NCI-H526 (cell line): ENCODE measurements around the gene PLEKHN1.
A peak's percentile ranks its signal among the peaks of the same experiment; 100 is the strongest.
"Not testable (repeated sequence)": the region's sequence is repeated elsewhere in the genome, so short reads cannot be mapped to it uniquely, and the experiment has no call there.

Experiments
- DNase-seq, 2 experiments: peaks; one replicate each; lab custom pipeline; 2025; lab: John Stamatoyannopoulos, UW

The PLEKHN1 gene

DNA sequence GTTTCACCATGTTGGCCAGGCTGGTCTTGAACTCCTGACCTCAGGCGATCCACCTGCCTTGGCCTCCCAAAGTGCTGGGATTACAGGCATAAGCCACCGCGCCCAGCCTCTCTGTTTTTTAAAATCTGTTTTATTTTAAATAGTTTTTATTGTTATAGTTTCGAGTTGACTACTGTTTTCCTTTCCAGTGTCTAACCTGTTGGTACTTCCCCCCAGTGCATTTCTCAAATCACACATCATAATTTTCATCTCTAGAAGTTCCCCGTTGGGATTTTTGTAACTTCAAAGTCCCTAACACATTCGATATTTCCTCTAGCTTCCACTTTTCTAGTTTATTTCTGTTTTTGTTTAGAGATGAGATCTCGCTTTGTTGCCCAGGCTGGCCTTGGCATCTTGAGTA lies 26.1 kb downstream of the PLEKHN1 start:
- no peak for DNase-seq

DNA sequence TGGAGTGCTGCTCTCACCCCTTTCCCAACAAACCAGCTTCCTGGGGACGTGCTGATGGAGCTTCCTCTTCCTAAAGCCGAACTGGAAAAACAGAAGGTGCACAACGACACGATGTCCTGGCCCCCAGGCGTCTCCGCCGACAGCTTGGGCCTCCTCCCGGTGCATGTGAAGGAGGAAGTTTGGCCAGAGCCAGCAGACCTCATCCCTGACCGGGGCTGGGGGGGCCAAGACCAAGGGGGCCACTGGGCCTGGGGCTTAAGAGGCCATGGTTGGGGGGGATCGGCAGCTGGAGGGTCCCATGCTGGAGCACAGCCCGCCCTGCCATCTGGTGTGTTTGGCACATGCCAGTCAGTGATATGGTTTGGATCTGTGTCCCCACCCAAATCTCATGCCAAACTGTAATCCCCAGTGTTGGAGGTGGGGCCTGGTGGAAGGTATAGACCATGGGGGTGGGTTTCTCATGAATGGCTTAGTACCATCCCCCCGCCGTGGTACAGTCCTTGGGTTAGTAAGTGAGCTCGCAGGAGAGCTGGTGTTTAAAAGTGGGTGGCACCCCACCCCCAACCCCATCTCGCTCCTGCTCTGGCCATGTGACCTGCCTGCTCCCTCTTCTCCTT lies 27.2 kb downstream of the PLEKHN1 start:
- DNase-seq, result no peak

DNA sequence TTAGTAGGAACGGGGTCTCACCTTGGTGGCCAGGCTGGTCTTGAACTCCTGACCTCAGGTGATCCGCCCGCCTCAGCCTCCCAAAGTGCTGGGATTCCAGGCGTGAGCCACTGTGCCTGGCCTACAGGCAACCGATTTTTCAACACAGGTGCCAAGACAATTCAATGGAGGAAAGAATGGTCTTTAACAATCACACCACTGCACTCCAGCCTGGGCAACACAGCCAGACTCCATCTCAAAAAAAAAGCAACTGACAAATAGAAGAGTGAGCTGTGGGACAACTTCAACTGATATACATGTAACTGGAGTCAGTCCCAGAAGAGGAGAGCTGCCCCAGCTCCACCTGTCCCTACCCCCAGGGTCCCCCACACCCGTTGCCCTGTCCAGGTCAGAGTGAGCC lies 28.3 kb downstream of the PLEKHN1 start:
- DNase-seq, result not testable (repeated sequence)

DNA sequence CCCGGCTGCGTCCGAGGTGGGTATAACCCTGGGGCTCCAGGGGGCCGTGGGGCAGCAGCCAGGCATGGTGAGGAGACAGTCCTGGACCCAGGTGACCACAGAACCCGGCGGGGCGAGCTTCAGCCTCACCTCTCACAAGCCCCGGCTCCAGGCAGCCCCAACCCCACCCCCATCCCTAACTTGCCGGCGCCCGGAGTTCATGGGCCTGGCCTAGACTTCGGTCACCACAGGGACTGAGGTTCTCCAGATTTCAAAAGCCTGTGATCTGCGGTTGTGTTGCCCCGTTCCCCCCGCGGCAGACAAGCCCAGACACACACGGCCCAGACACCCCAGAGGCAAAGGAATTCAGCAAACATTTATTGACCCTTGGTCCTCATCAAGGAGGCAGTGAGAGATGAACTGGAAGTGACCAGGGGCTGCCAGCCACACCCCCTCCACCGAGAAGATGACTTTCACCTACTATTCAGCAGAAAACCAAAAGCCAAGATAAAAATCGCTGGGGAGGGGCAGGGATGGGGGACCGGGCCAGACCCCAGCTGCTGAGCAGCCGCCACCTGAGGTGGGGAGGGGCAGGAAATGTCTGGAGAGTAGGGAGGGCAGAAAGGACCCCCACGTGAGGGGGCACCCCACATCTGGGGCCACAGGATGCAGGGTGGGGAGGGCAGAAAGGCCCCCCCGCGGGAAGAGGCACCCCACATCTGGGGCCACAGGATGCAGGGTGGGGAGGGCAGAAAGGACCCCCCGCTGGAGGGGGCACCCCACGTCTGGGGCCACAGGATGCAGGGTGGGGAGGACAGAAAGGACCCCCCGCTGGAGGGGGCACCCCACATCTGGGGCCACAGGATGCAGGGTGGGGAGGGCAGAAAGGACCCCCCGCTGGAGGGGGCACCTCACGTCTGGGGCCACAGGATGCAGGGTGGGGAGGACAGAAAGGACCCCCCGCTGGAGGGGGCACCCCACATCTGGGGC lies 29.7 kb downstream of the PLEKHN1 start:
- no peak for DNase-seq

DNA sequence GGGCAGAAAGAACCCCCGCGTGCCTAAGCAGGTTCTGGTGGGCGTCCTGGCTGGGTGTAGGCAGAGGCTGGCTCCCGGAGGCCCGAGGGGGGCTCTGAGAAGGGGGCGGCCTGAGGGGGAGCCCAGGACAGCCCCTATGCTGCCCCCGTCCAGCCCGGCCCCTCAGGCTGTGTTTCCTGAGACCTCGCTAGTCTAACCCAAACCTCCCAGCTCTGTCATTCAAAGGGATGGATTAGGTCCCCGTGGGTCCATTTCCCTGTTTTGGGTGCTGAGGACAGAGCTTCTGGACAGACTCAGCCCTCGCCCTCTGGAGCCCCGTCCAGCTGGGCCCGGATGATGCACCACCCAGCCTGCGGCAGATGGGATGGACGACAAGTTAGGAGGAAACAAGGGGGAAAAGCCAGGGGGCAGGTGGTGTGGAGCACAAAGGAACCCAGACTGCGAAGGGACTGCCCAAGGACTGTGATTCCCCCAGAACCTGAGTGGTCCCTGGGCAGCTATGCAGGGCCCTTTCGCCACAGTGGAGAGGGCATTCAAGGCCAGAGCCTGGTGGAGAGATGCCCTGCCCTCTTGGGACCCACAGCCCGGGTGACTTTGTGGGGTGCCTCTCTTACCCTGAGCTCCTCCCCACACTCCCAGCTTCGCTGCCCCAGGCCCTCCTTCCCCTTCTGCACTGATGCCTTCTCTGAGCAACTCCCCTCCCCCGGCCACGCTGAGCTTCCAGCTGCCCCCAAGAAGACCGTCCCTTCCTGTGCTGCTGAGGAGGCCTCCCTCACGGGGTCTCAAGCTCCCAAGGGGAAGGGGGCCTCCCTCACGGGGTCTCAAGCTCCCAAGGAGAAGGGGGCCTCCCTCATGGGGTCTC lies 30.8 kb downstream of the PLEKHN1 start:
- DNase-seq, result no peak

DNA sequence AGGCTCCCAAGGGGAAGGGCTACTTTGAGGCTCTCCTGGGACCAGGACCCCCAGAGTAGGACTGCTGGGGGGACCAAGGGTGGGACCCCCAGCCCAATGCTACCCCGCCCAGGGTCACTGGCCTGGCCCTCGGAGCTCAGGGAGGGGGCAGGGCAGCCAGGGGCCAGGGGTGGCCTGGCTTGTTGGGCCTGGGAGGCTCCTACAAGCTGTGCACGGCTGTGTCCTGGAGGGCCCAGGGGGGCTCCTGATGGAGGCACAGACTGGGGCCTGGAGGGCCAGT lies 31.4 kb downstream of the PLEKHN1 start:
- no peak for DNase-seq

DNA sequence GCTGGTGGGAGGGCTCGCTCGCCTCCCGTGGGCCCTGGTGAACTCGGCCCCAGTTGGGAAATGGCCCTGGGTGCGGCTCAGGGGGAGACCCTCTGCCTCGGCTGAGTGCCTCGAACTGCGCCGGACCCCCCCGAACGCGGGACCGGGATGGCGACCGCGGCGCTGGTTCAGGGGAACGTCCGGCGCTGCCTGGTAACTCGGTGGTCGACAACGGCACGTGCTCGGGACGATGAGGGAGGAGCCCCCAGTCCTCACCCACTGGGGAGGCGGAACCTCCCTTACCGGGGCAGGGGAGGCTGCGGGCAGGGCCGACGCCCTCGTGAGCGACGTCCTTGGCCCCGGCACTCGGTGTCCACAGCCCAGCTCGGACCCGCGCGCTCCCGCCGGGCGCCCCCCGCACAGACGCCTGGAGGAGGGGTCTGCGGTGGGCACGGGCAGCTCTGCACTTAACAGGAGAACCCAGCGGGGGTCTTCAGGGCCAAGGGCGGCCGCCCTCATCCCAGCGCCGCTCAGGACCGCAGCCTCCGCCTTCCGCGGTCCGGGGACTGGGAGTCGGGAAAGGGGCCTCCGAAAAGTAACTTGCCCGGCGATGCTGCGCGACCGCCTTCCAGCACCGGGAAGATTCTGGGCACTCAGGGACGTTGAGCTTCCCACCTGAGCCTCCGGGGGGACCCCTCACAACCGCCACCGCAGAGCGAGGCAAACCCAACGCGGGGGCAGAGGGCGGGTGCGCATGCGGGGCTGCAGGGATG lies 31.9 kb downstream of the PLEKHN1 start:
- no peak for DNase-seq

DNA sequence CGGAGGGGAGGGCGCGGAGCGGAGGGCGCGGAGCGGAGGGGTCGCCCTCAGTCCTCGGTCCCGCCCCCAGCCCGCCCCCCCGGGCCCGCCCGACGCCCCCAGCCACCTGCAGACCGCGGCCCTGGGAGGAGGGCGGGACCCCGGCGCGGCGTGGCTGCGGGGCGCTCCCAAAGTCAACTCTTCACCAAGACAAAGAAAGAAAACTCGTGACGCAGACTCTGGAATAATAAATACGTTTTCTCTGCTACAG lies 32.4 kb downstream of the PLEKHN1 start:
- DNase-seq, result no peak

DNA sequence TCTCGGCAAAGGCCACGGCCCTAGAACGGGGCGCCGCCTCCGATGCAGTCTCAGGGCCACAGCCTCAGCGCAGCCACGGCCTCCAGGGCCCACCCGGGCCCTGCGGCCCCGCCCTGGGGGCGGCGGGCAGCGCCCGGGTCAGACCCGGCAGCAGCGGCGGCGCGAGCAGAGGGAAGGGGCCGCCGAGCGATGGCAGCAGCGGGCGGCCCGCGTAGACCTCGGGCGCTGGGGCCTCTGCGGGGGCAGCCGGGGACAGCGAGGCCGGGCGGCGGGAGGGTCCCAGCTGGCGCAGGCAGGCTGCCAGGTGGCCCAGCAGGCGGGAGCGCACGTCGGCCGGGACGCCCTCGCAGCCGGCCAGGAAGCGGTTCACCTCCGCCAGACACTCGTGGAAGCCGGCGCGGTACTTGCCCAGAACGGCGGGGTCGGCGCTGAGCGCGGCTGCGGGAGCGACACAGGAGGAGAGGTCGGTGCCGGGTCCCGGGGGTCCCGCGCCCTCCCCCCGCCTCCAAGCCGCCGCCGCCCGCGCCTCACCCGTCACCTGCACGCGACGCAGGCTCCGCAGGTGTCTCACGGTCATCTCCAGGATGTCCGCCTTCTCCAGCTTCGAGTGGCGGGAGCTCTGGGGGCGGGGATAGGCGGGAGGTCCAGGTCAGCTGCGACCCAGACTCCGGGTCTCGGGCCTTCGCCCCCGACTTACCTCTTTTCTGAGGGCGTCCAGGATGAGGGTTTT lies 32.9 kb downstream of the PLEKHN1 start:
- peak in 1 of 2 experiments; percentile 73 for DNase-seq

DNA sequence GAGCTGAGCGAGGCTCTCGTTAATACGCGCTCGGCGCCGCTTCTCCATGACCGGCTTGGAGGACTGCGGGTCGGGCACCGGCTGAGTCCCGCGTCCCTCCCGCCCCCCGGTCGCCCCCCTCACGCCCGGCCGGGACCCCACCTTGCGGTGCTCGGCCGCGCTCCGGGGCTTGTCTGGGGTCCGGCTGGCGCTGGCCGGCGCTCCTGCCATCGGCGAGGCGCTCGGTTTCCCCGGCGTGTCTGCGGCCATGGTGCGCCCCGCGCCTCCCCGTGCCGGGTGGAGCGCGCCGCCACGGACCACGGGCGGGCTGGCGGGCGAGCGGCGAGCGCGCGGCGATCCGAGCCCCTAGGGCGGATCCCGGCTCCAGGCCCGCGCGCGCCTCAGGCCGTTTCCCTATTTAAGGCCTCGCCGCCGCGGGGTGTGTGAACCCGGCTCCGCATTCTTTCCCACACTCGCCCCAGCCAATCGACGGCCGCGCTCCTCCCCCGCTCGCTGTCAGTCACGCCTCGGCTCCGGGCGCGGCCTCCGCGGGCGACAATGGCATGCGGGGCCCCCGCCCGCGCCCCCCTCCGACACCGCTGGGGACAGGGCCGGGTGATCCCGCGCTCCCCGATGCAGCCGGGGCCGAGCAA lies 33.6 kb downstream of the PLEKHN1 start, which contains the start of gene HES4:
Gene HES4, minus strand, starts transcription at position 373 of the 632 bp plus-strand sequence. Its CDS starts 124 bp downstream, at position 249.
- peak; percentile 50 to 95 for DNase-seq

DNA sequence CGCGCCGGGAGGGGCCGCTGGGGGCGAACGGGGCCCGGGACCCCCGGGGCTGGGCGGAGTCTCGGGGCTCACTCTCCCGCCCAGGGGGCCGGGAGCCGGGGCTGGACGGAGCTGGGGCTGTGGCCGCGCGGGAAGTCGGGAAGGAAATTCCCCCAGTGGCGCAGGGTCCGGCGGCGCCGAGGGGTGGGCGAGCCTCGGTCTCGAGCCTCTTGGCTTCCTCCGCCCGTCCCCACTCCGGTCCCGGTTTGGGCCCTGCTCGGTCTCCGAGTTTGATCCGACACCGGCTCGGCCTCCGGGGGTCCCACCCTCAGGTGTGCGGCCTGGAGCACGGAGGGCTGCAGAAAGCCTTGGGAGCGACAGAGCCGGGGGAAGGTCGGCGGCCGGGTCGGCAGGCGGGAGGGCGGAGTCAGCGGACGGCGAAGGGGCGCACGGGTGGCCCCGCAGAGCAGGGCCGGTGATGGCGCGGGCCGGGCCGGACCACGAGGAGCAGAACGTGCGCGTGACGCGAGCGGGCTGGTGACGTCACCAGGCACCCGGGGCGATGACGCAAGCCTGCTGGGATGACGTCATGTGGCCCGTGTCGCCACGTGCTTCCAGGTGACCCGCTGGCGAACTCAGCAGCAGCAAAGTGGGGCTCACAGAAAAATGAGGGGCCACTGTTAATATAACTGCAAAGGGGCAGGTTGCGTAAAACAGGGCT lies 34.2 kb downstream of the PLEKHN1 start:
- peak in 1 of 2 experiments; percentile 89 for DNase-seq

DNA sequence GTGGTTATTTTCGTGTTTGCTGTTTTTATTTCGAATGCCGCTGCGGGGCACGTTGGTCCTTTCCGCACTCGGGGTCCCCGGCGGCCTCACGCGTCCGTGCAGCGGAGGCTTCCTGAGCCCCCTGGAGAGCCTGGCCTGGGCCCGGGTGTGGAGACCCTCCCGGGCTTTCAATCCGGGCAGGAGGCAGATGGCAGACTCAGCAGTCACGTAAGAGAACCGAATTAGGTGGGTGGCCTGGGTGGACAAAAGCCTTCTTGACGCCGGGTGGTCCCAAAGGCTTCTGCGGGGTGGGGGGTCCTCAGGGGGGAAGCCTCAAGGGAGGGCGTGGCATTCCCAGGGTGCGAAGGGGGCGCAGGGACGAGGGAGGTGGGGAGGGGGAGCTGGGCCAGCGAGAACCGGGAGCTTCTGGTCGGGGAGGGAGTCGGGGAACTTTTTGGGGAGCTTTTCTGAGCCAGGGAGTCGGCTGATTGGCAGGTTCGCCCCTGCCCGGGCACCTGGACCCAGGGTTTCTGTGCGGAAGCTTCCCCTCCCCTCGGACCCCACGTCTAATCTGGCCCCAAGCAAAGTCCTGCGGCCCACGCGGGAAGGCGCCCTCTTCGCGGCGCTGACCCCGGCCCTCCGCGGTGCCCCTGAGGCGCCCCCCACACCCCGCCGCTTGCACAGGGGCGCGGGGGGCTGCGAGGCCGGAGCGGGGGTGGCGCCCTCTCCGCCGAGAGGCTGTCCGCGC lies 34.9 kb downstream of the PLEKHN1 start:
- no peak for DNase-seq

DNA sequence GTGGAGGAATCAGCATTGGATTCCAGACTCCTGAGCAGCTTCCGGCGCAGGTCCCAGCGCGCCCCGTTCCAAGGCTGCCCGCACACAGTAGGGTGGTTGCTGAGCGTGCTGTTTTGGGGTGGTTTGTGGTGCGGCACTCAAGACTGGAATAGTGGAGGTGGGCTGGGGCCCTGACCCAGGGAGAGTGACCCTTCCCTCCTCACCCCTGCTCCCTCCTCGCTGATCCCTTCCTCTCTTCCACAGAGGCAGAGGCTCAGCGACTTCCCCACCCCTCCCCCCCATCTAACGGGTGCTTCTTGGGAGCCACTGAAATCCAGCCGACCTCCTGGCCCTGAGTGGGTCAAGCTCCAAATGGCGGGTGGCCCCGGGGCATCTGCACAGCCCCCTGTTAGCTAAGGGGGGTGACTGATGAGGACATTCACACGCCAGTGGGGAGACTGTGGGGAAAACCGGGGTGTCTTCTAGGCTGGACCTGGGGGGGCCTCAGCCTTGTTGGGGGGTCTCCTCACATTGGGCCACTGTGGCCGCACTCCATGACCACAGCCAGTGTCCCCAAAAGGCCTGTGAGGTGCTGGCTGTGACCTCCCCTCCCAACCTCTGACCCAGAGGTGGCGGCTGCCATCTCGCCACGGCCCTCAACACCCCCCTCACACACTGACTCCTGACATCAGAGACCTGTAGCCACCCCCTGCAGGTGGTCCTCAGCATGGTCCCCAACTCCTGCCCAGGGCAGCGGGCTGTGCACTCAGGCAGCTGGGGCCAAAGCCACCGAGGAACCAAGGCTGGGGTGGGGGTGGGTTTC lies 37.5 kb downstream of the PLEKHN1 start:
- DNase-seq, result no peak

DNA sequence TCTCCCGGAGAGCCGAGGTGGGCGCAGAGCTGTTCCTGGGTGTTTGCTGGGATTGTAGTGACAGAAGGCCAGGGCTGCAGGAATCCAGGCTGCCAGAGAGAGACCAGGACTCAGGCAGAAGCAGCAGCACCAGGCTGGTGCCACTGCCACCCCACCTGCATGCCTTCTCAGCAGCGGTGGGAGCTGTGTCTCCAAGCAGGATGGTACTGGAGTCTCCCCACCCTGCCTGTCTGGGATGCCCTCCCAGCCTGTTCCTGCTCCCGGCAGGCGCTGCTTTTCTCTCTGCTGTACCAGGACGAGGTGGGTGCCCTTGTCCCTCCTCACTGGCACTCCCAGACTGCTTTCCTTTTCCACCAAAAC lies 38.1 kb downstream of the PLEKHN1 start:
- no peak for DNase-seq

DNA sequence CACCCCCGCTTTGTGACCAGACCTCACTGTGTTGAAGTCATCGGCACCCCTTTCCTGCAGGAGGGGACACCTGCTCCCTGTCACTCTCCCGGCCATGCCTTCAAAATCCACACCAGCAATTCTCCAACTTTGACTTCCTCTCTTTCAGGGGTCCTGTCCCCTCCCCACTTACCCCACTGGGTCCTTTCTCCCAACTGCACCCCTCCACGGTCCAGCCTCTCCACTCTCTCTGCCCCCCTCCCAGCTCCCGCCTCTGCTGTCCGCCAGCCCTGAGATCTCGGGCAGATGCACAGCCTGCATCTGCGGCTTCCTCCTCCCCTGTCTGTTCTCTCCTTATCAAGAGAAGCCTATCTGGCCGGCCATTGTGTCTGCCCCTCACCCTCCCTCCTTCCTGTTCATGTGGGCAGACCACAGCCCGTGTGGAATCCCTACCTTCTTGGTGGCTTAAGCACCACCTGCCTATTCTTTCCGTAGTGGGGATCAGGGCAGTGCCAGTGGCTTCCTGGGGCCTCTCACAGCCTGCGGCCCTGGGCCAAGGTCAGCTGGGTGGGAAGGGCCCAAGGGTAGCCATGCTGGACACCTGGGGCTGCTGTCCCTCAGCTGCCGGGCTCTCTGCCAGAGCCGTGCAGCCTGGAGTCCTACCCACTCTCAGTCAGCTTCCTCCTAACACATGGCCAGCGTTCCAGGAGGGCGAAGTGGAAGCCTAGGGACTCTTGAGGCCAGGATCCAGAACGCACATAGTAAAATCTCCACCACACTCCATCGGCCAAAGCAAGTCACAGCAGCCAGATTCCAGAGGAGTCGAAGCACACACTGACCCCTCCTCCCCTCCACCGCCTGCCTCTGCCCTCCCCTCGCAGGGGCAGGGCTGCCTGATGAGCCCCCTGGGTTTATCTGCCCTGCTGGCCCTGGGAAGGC lies 38.8 kb downstream of the PLEKHN1 start:
- no peak for DNase-seq

DNA sequence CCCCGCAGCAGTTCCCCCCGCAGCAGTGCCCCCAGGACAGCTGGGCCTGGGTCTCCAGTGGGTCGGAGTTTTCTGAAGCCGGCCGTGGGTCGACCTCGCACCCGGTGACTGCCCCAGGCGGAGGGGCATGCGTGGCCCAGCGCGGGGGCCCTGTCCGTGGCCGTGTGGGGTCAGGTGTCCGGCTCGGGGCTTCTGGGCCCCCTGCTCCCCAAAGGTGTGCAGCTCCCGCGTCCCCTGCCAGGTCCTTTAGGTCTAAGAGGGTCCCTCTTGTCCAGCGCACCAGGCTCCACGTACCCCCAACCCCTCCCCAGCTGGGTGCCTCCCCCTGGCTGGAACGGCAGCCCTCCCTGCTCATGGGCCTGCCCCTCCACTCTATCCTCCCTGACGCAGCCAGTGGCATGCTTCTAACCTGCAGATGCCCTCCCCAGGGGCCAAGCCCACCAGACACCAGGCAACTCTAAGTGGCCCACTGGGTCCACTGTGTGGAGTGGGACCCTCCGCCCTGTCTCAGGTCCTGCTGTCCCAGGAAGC lies 39.6 kb downstream of the PLEKHN1 start:
- DNase-seq, result no peak
